Measurements from ENCODE around the gene MAP2K5.

DNA sequence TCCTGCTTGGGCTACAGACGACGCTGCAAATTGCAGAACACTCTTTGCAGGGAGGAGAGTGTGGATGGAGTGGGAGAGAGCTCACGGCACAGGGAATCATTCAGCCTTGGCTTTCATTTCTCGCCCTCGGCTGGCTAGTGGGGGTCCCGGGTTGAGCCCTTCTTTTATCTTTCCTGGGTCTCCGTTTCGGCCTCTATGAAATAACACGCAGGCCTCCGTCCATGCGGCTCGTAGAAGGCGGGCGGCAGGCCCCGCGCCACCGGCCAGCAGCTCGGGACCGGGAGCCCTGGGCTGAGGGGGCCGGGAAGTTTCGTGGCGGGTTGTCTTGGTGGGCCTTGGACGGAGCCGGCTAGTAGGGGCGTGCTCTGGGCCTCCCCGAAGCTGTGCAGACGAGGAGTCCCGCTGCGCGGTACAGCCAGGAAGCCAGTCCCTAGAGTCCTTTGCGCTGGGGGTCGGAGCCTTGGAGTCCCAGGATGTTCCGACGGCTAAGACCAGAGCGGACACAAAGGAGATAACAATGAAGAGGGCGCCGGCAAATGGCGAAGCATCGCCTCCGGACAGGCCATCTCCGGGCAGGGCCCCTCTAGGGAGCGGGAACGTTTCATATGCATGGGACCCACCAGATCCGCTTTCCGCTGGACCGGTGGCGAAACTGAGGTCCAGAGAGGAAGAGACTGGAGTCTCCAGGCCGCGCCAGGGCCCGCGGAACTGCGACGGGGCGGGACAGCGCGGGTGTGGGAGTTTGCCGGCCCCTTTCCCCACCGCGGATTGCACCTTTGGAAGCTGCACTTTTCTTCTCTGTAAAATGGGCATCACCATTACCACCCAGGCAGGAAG is 293.0 kb downstream of the MAP2K5 start:
- TF ChIP-seq, protein P1, sequence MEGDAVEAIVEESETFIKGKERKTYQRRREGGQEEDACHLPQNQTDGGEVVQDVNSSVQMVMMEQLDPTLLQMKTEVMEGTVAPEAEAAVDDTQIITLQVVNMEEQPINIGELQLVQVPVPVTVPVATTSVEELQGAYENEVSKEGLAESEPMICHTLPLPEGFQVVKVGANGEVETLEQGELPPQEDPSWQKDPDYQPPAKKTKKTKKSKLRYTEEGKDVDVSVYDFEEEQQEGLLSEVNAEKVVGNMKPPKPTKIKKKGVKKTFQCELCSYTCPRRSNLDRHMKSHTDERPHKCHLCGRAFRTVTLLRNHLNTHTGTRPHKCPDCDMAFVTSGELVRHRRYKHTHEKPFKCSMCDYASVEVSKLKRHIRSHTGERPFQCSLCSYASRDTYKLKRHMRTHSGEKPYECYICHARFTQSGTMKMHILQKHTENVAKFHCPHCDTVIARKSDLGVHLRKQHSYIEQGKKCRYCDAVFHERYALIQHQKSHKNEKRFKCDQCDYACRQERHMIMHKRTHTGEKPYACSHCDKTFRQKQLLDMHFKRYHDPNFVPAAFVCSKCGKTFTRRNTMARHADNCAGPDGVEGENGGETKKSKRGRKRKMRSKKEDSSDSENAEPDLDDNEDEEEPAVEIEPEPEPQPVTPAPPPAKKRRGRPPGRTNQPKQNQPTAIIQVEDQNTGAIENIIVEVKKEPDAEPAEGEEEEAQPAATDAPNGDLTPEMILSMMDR (IDR thresholded peaks at IDR 0.05): no peak
- TF ChIP-seq EP300 (IDR thresholded peaks at IDR 0.05) (no peak), POLR2A (IDR thresholded peaks at IDR 0.05) (no peak)

Measured in tibial nerve (tissue), 4 donors.